ENCODE results near the gene GLYATL2. TPM values are rescaled to one million over a fixed set of nuclear protein-coding genes. Genes with fewer than 3 reads are reported as not detected.

GLYATL2 gene
- total and polyA plus RNA-seq, 2 of the 8 experiments (the other 6 are each of a cell fraction or from before 2014, with no cell fraction given), result 0.39 to 0.69 TPM

- POLR2A ChIA-PET (ENCODE audit: partially characterized antibody), result no interaction called here
- Histone ChIP-seq H3K27me3 (replicated peaks in 1 of 4; ENCODE audit: control insufficient read depth in 3 of 4, extremely low read depth in 1 of 4, insufficient read depth in 3 of 4, low read length in 3 of 4) (peaks cover 0 to 1% (median 0%) of the 10 kb centered on the region in 4 experiments; a peak in 1 of 7 replicates), H4K91ac (replicated peaks; ENCODE audit: insufficient read length, low read length) (no peak overlapping the region), H2BK12ac (ENCODE audit: low read depth, low read length) (no peak overlapping the region), H3K4ac (replicated peaks; ENCODE audit: insufficient read length, low read depth, low read length) (no peak overlapping the region), H3K9ac (replicated peaks in 1 of 4; ENCODE audit: extremely low read depth in 1 of 4, low read depth in 3 of 4, low read length in 3 of 4) (no peak overlapping the region), H2BK20ac (ENCODE audit: low read length) (no peak overlapping the region), H2BK15ac (ENCODE audit: low read length) (no peak overlapping the region), H2AFZ (ENCODE audit: low read length) (no peak overlapping the region), H4K5ac (ENCODE audit: insufficient read length, low read depth, low read length) (no peak overlapping the region), H2BK5ac (ENCODE audit: low read depth, low read length) (no peak overlapping the region), H3K4me1 (replicated peaks in 1 of 4; ENCODE audit: control insufficient read depth in 3 of 4, insufficient read depth in 4 of 4, low read length in 3 of 4) (no peaks in the 10 kb centered on the region), H3K4me2 (ENCODE audit: insufficient read depth in 1 of 2, low read depth in 2 of 2, low read length in 2 of 2) (no peak overlapping the region), H2AK5ac (ENCODE audit: low read depth, low read length) (no peak overlapping the region), H3K4me3 (ENCODE audit: extremely low read depth in 1 of 4, insufficient read depth in 2 of 4, low read depth in 3 of 4, low read length in 4 of 4) (no peak overlapping the region), H4K20me1 (replicated peaks in 1 of 2; ENCODE audit: control insufficient read depth in 1 of 2, insufficient read depth in 2 of 2, low read length in 2 of 2) (no peaks in the 10 kb centered on the region), H3K27ac (ENCODE audit: low read depth, low read length) (no peak overlapping the region), H4K8ac (ENCODE audit: extremely low read depth, insufficient read depth, low read length) (no peak overlapping the region), H3K79me2 (ENCODE audit: control insufficient read depth in 1 of 2, insufficient read depth in 2 of 2, low read length in 2 of 2) (no peaks in the 10 kb centered on the region), H3K56ac (replicated peaks; ENCODE audit: insufficient read length, low read depth, low read length) (no peak overlapping the region), H3K36me3 (ENCODE audit: control insufficient read depth in 2 of 4, insufficient read depth in 4 of 4, low read length in 3 of 4) (no peaks in the 10 kb centered on the region), H2BK120ac (replicated peaks; ENCODE audit: low read depth, low read length) (no peak overlapping the region), H3K23ac (ENCODE audit: insufficient read length) (no peak overlapping the region), H3K14ac (ENCODE audit: insufficient read length) (no peak overlapping the region), H3K9me3 (ENCODE audit: insufficient read depth in 2 of 2, low read depth in 1 of 2, low read length in 1 of 2) (peaks cover 8 to 9% of the 10 kb centered on the region in 2 experiments; a peak in 3 of 4 replicates), H3K79me1 (ENCODE audit: low read depth, low read length) (no peaks in the 10 kb centered on the region), H3K18ac (ENCODE audit: extremely low read depth, low read length) (no peak overlapping the region), H3K23me2 (ENCODE audit: low read depth, low read length) (no peaks in the 10 kb centered on the region)
- no peak for FAIRE-seq
- TF ChIP-seq CTCF (IDR thresholded peaks at IDR 0.05; ENCODE audit: control extremely low read depth in 1 of 3, insufficient read depth in 1 of 3, low read depth in 1 of 3, low read length in 3 of 3) (peak in 1 of 3 experiments; percentile 8; a peak in 1 of 4 replicates), SRF (IDR thresholded peaks at IDR 0.05; ENCODE audit: low read depth, low read length) (no peak)
- CTCF ChIA-PET (ENCODE audit: partially characterized antibody), result interaction anchor here (0.8 to 1.5 kb wide), 3 partner anchors 132 to 156 kb away, joined by 3 to 4 read pairs (median 4); no protein-coding TSS in a partner anchor
- no peak for DNase-seq (ENCODE audit: low read depth in 1 of 2, low spot score in 2 of 2)
Observed at GRCh38 chr11:58784995-58785394, 59.5 kb downstream of the GLYATL2 start.
